ENCODE data around the gene USP8.

GRCh38 chr15:50416890-50417289 lies 7.3 kb upstream of the USP8 start:
- TF ChIP-seq EP300 (IDR thresholded peaks at IDR 0.05) (no peak), POLR2AphosphoS5 (IDR thresholded peaks at IDR 0.05) (no peak)
